Mesendoderm (in vitro differentiated cells): ENCODE data around the gene GGA2.

Experiments used
- DNase-seq: peaks from one replicate; pipeline ENCODE4 v3.0.0; 2013
- H2AK5ac ChIP-seq: 2 replicates; pipeline ENCODE4 v1.6.1; 2013; ENCODE audit warnings: low read length, inconsistent platforms
- H2BK120ac ChIP-seq: 2 replicates; pipeline ENCODE4 v1.6.1; 2013; ENCODE audit warnings: low read depth, mild to moderate bottlenecking, low read length, moderate library complexity, mixed read lengths
- H2BK15ac ChIP-seq: replicated peaks from 2 replicates; pipeline ENCODE4 v1.6.1; 2013; ENCODE audit warnings: low read depth, mild to moderate bottlenecking, moderate library complexity
- H2BK5ac ChIP-seq: 2 replicates; pipeline ENCODE4 v1.6.1; 2013; ENCODE audit warnings: low read length, inconsistent platforms
- H3K18ac ChIP-seq: 2 replicates; pipeline ENCODE4 v1.6.1; 2013; ENCODE audit warnings: mild to moderate bottlenecking, low read length, mixed read lengths
- H3K23ac ChIP-seq: one replicate; pipeline ENCODE4 v1.6.1; 2013; ENCODE audit warnings: low read length
- H3K27ac ChIP-seq: 2 replicates; pipeline ENCODE4 v1.5.1; 2013; ENCODE audit warnings: low read depth, mild to moderate bottlenecking, inconsistent platforms, low read length, moderate library complexity
- H3K27me3 ChIP-seq: 2 replicates; pipeline ENCODE4 v1.6.1; 2013; ENCODE audit warnings: low read length, control low read depth, mild to moderate bottlenecking, inconsistent platforms; ENCODE audit not compliant: insufficient read depth, poor library complexity
- H3K36me3 ChIP-seq: 2 replicates; pipeline ENCODE4 v1.6.1; 2013; ENCODE audit warnings: low read length, inconsistent platforms; ENCODE audit not compliant: control insufficient read depth, insufficient read depth
- H3K4ac ChIP-seq: one replicate; pipeline ENCODE4 v1.6.1; 2013; ENCODE audit warnings: low read depth, mild to moderate bottlenecking, low read length, moderate library complexity
- H3K4me1 ChIP-seq: 2 replicates; pipeline ENCODE4 v1.6.1; 2013; ENCODE audit warnings: low read depth, low read length, inconsistent platforms; ENCODE audit not compliant: control insufficient read depth
- H3K4me2 ChIP-seq: 2 replicates; pipeline ENCODE4 v1.6.1; 2013; ENCODE audit warnings: low read length
- H3K4me3 ChIP-seq: 2 replicates; pipeline ENCODE4 v1.5.1; 2013; ENCODE audit warnings: mild to moderate bottlenecking, low read length
- H3K56ac ChIP-seq: one replicate; pipeline ENCODE4 v1.6.1; 2013; ENCODE audit warnings: low read length
- H3K79me1 ChIP-seq: 2 replicates; pipeline ENCODE4 v1.6.1; 2013; ENCODE audit warnings: low read length, inconsistent platforms
- H3K79me2 ChIP-seq: 2 replicates; pipeline ENCODE4 v1.6.1; 2013; ENCODE audit warnings: mild to moderate bottlenecking, low read length; ENCODE audit not compliant: control insufficient read depth, insufficient read depth
- H3K9ac ChIP-seq: 2 replicates; pipeline ENCODE4 v1.6.1; 2013; ENCODE audit warnings: low read length, inconsistent platforms
- H4K5ac ChIP-seq: one replicate; pipeline ENCODE4 v1.6.1; 2013; ENCODE audit warnings: low read length
- H4K8ac ChIP-seq: one replicate; pipeline ENCODE4 v1.6.1; 2013; ENCODE audit warnings: low read depth, mild to moderate bottlenecking, control low read depth, low read length, moderate library complexity
- WGBS: extraction: QIAGEN DNeasy Blood & Tissue Kit; methylation state at CpG from one replicate; pipeline ENCODE4 v1.1.7; 2013; ENCODE audit warnings: low lambda C conversion rate, missing lambda C conversion rate; ENCODE audit not compliant: insufficient coverage; ENCODE audit errors: extremely low coverage; 5-methylcytosine and 5-hydroxymethylcytosine counted together

Gene GGA2

GRCh38 chr16:23527961-23528643 is 17.8 kb upstream of the GGA2 start:
- H2BK15ac ChIP-seq: no peak overlapping the region
- H3K79me2 ChIP-seq: no peaks in the 10 kb centered on the region
- H3K18ac ChIP-seq: no peak overlapping the region
- H3K9ac ChIP-seq: no peak overlapping the region
- no peak overlapping the region for H3K23ac ChIP-seq
- H3K79me1 ChIP-seq: no peaks in the 10 kb centered on the region
- H3K4ac ChIP-seq: no peak overlapping the region
- no peak overlapping the region for H3K27ac ChIP-seq
- H3K4me1 ChIP-seq: no peaks in the 10 kb centered on the region
- no peak overlapping the region for H4K5ac ChIP-seq
- H3K56ac ChIP-seq: no peak overlapping the region
- no peak overlapping the region for H3K4me3 ChIP-seq
- H2AK5ac ChIP-seq: no peak overlapping the region
- no peak overlapping the region for H2BK5ac ChIP-seq
- DNase-seq: peak; percentile 17
- no peak overlapping the region for H3K4me2 ChIP-seq
- no peaks in the 10 kb centered on the region for H3K27me3 ChIP-seq
- peaks cover 8% of the 10 kb centered on the region for H3K36me3 ChIP-seq
- no peak overlapping the region for H4K8ac ChIP-seq
- no peak overlapping the region for H2BK120ac ChIP-seq
- no CpG with 5 or more reads among the region's 11 CpGs for WGBS

- H2BK120ac ChIP-seq: no peak overlapping the region
- no peak overlapping the region for H2BK5ac ChIP-seq
- H3K79me2 ChIP-seq: no peaks in the 10 kb centered on the region
- no peak overlapping the region for H3K18ac ChIP-seq
- H3K4me1 ChIP-seq: no peaks in the 10 kb centered on the region
- WGBS: no CpG with 5 or more reads among the region's 3 CpGs
- no peak overlapping the region for H3K56ac ChIP-seq
- H3K36me3 ChIP-seq: peaks cover 9% of the 10 kb centered on the region
- no peaks in the 10 kb centered on the region for H3K79me1 ChIP-seq
- H4K8ac ChIP-seq: no peak overlapping the region
- H3K4me2 ChIP-seq: no peak overlapping the region
- H2AK5ac ChIP-seq: no peak overlapping the region
- H4K5ac ChIP-seq: no peak overlapping the region
- no peak for DNase-seq
- no peak overlapping the region for H3K4ac ChIP-seq
- no peak overlapping the region for H3K9ac ChIP-seq
- H2BK15ac ChIP-seq: no peak overlapping the region
- no peak overlapping the region for H3K27ac ChIP-seq
- no peak overlapping the region for H3K4me3 ChIP-seq
- no peaks in the 10 kb centered on the region for H3K27me3 ChIP-seq
- H3K23ac ChIP-seq: no peak overlapping the region
Measured at GRCh38 chr16:23524886-23525285, 14.6 kb upstream of the GGA2 start.

GRCh38 chr16:23523876-23524385 is 13.6 kb upstream of the GGA2 start:
- Histone ChIP-seq H3K56ac (no peak overlapping the region), H2BK120ac (no peak overlapping the region), H3K4ac (no peak overlapping the region), H3K36me3 (peaks cover 9% of the 10 kb centered on the region), H3K27me3 (no peaks in the 10 kb centered on the region), H3K27ac (no peak overlapping the region), H3K79me2 (no peaks in the 10 kb centered on the region), H4K8ac (no peak overlapping the region), H3K9ac (no peak overlapping the region), H3K4me1 (no peaks in the 10 kb centered on the region), H2BK15ac (no peak overlapping the region), H3K4me3 (no peak overlapping the region), H3K18ac (no peak overlapping the region), H2BK5ac (no peak overlapping the region), H3K4me2 (no peak overlapping the region), H3K23ac (no peak overlapping the region), H2AK5ac (no peak overlapping the region), H3K79me1 (no peaks in the 10 kb centered on the region), H4K5ac (no peak overlapping the region)
- no peak for DNase-seq
- no CpG with 5 or more reads among the region's 7 CpGs for WGBS

- Histone ChIP-seq H4K5ac (no peak overlapping the region), H3K4ac (no peak overlapping the region), H3K23ac (no peak overlapping the region), H2BK15ac (no peak overlapping the region), H3K27me3 (no peaks in the 10 kb centered on the region), H2AK5ac (no peak overlapping the region), H3K36me3 (peaks cover 7% of the 10 kb centered on the region), H2BK120ac (no peak overlapping the region), H3K56ac (no peak overlapping the region), H3K79me2 (no peaks in the 10 kb centered on the region), H3K4me1 (no peaks in the 10 kb centered on the region), H3K4me2 (no peak overlapping the region), H2BK5ac (no peak overlapping the region), H3K4me3 (no peak overlapping the region), H3K79me1 (no peaks in the 10 kb centered on the region), H3K18ac (no peak overlapping the region), H4K8ac (no peak overlapping the region), H3K27ac (no peak overlapping the region), H3K9ac (no peak overlapping the region)
- WGBS: no CpG with 5 or more reads among the region's 6 CpGs
- DNase-seq: no peak
Measured at GRCh38 chr16:23523321-23523720, 13.0 kb upstream of the GGA2 start.

DNA sequence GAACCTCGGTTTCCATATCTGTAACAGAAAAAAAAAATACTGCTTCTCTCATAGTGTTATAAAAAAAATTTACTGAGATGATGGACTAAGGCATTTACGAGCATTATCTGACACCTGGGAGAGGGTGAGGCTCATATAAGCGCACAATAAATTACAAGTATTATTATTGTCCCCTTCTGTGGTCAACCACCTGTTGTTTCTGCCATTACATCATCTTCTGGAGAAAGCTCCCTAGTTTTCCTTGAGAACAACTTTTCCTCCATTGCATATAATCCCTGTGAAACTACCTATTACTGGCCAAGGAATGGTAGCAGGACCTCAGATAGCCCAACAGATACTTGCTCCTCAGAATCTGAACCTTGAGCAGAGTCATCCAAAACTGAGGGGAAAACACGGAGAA is 11.7 kb upstream of the GGA2 start:
- Histone ChIP-seq H3K4me2 (no peak overlapping the region), H2BK5ac (no peak overlapping the region), H3K9ac (no peak overlapping the region), H3K56ac (no peak overlapping the region), H2AK5ac (no peak overlapping the region), H3K79me2 (no peaks in the 10 kb centered on the region), H3K4ac (no peak overlapping the region), H2BK15ac (no peak overlapping the region), H3K4me1 (no peaks in the 10 kb centered on the region), H2BK120ac (no peak overlapping the region), H3K4me3 (no peak overlapping the region), H3K79me1 (no peaks in the 10 kb centered on the region), H3K27ac (no peak overlapping the region), H3K27me3 (no peaks in the 10 kb centered on the region), H3K36me3 (peaks cover 7% of the 10 kb centered on the region), H3K23ac (no peak overlapping the region), H4K5ac (no peak overlapping the region), H3K18ac (no peak overlapping the region), H4K8ac (no peak overlapping the region)
- no CpG with 5 or more reads among the region's 4 CpGs for WGBS
- DNase-seq: no peak
